Keratinocyte (primary cell): ENCODE measurements around the gene INSC. TPM values are rescaled to one million over a fixed set of nuclear protein-coding genes. Genes with fewer than 3 reads are reported as not detected.

Experiments
- DNase-seq: peaks from one replicate; pipeline ENCODE4 v3.0.0-alpha.2; 2011; ENCODE audit warnings: low read depth, missing footprints, low spot score
- FAIRE-seq: peaks from 2 replicates; lab custom pipeline; 2011; peaks lifted over from hg19 to GRCh38; lab: Jason Lieb, UNC
- H2AFZ ChIP-seq: 2 replicates; pipeline ENCODE4 v1.6.0; 2012; ENCODE audit warnings: low read length, control low read depth, inconsistent platforms; ENCODE audit not compliant: control insufficient read depth
- H3K27ac ChIP-seq: 2 replicates; pipeline ENCODE4 v1.5.1; 2011; ENCODE audit warnings: low read length; ENCODE audit not compliant: control insufficient read depth, insufficient read depth
- H3K27me3 ChIP-seq: 3 replicates; pipeline ENCODE4 v1.6.0; 2011; ENCODE audit warnings: low read length; ENCODE audit not compliant: control insufficient read depth, insufficient read depth; ENCODE audit errors: extremely low read depth
- H3K36me3 ChIP-seq, 2 experiments: 2 replicates in 1 of 2; 3 replicates in 1 of 2; pipeline ENCODE4 v1.5.1; 2011; ENCODE audit warnings: low read length in 2 of 2, mild to moderate bottlenecking in 1 of 2; ENCODE audit not compliant: control insufficient read depth in 2 of 2, insufficient read depth in 2 of 2; ENCODE audit errors: extremely low read depth in 1 of 2
- H3K4me1 ChIP-seq: 3 replicates; pipeline ENCODE4 v1.5.1; 2011; ENCODE audit warnings: low read length; ENCODE audit not compliant: control insufficient read depth, insufficient read depth; ENCODE audit errors: extremely low read depth
- H3K4me2 ChIP-seq: 3 replicates; pipeline ENCODE4 v1.6.0; 2011; ENCODE audit warnings: low read depth, low read length; ENCODE audit not compliant: control insufficient read depth, insufficient read depth; ENCODE audit errors: extremely low read depth
- H3K4me3 ChIP-seq, 3 experiments: fragments of 200-600 bp in 1 of 3; sonication (generic) in 1 of 3; 2 replicates in 2 of 3; 3 replicates in 1 of 3; pipeline ENCODE4 v1.5.1; 2011 to 2016; ENCODE audit warnings: low read length in 3 of 3, mild to moderate bottlenecking in 3 of 3, control low read depth in 2 of 3, inconsistent platforms in 1 of 3, low read depth in 1 of 3, mixed read lengths in 1 of 3, mixed run types in 1 of 3, moderate library complexity in 1 of 3; ENCODE audit not compliant: control insufficient read depth in 2 of 3, insufficient read depth in 2 of 3; ENCODE audit errors: extremely low read depth in 1 of 3
- H3K79me2 ChIP-seq: 2 replicates; pipeline ENCODE4 v1.6.0; 2012; ENCODE audit warnings: low read length; ENCODE audit not compliant: control insufficient read depth, insufficient read depth
- H3K9ac ChIP-seq: 3 replicates; pipeline ENCODE4 v1.6.0; 2011; ENCODE audit warnings: low read length; ENCODE audit not compliant: control insufficient read depth, insufficient read depth; ENCODE audit errors: extremely low read depth
- H3K9me1 ChIP-seq: 3 replicates; pipeline ENCODE4 v1.6.0; 2011; ENCODE audit warnings: low read length; ENCODE audit not compliant: control insufficient read depth, insufficient read depth; ENCODE audit errors: extremely low read depth
- H3K9me3 ChIP-seq: 2 replicates; pipeline ENCODE4 v1.5.1; 2012; ENCODE audit warnings: low read depth, low read length; ENCODE audit not compliant: control insufficient read depth
- H4K20me1 ChIP-seq: 3 replicates; pipeline ENCODE4 v1.6.0; 2011; ENCODE audit warnings: low read length; ENCODE audit not compliant: control insufficient read depth, insufficient read depth; ENCODE audit errors: extremely low read depth
- EZH2 ChIP-seq: IDR thresholded peaks from one replicate; pipeline ENCODE4 v1.6.1; 2012; ENCODE audit warnings: inconsistent platforms, mild to moderate bottlenecking, low read length, moderate library complexity
- dilution Hi-C: fragments of 300-500 bp; cut with MboI; formaldehyde crosslinking; loops from one replicate; pipeline ENCODE4 v1.7.0; 2020; ENCODE audit warnings: low sequenced_read_pairs; ENCODE audit not compliant: extremely low pct_ligation_motif_present
- polyA plus RNA-seq, 5 experiments: library from polyadenylated mRNA; depleted of rRNA in 3 of 5; stranded (reverse) in 3 of 5; stranded (forward) in 1 of 5; unstranded in 1 of 5; fragments of >200 nt; gene quantifications; 1 replicate in 1 of 5; 2 replicates in 3 of 5; 3 replicates in 1 of 5; pipeline versions ENCODE4 v1.2.1 to v1.2.3, GENCODE V29; 2011 to 2012; ENCODE audit warnings: missing spikeins in 2 of 5, low read depth in 1 of 5, low replicate concordance in 1 of 5
- TF ChIP-seq, protein P1 (sequence below), 3 experiments: IDR thresholded peaks in 1 of 3; conservative IDR thresholded peaks in 1 of 3; optimal IDR thresholded peaks in 1 of 3; 2 replicates in 2 of 3; 3 replicates in 1 of 3; pipeline versions ENCODE3 to v1.5.1; 2011; ENCODE audit warnings: low read length in 3 of 3, mild to moderate bottlenecking in 3 of 3, moderate library complexity in 2 of 3, control low read depth in 1 of 3, inconsistent platforms in 1 of 3; ENCODE audit not compliant: insufficient read depth in 2 of 3; ENCODE audit errors: extremely low read depth in 1 of 3

INSC gene
- polyA plus RNA-seq, 1 donor (not counting 4 experiments of a cell fraction or from before 2014, with no cell fraction given), result 0.13 TPM

GRCh38 chr11:15202626-15203025 lies 87.9 kb downstream of the INSC start:
- Histone ChIP-seq H3K9me3 (no peaks in the 10 kb centered on the region), H4K20me1 (no peaks in the 10 kb centered on the region), H3K9me1 (no peaks in the 10 kb centered on the region), H2AFZ (no peak overlapping the region), H3K27me3 (peaks cover 3% of the 10 kb centered on the region), H3K4me3 (no peak overlapping the region), H3K9ac (no peak overlapping the region), H3K4me2 (no peak overlapping the region), H3K36me3 (no peaks in the 10 kb centered on the region), H3K27ac (no peak overlapping the region), H3K4me1 (no peaks in the 10 kb centered on the region), H3K79me2 (no peaks in the 10 kb centered on the region)
- dilution Hi-C loops, result no loop called here
- FAIRE-seq (no peak), DNase-seq (no peak)
- TF ChIP-seq, protein P1, sequence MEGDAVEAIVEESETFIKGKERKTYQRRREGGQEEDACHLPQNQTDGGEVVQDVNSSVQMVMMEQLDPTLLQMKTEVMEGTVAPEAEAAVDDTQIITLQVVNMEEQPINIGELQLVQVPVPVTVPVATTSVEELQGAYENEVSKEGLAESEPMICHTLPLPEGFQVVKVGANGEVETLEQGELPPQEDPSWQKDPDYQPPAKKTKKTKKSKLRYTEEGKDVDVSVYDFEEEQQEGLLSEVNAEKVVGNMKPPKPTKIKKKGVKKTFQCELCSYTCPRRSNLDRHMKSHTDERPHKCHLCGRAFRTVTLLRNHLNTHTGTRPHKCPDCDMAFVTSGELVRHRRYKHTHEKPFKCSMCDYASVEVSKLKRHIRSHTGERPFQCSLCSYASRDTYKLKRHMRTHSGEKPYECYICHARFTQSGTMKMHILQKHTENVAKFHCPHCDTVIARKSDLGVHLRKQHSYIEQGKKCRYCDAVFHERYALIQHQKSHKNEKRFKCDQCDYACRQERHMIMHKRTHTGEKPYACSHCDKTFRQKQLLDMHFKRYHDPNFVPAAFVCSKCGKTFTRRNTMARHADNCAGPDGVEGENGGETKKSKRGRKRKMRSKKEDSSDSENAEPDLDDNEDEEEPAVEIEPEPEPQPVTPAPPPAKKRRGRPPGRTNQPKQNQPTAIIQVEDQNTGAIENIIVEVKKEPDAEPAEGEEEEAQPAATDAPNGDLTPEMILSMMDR (optimal IDR thresholded peaks at IDR 0.05 in 1 of 3, IDR thresholded peaks at IDR 0.05 in 1 of 3, conservative IDR thresholded peaks at IDR 0.05 in 1 of 3; ENCODE audit: extremely low read depth in 1 of 3, insufficient read depth in 2 of 3, low read length in 3 of 3), result no peak
- no peak for TF ChIP-seq EZH2

DNA sequence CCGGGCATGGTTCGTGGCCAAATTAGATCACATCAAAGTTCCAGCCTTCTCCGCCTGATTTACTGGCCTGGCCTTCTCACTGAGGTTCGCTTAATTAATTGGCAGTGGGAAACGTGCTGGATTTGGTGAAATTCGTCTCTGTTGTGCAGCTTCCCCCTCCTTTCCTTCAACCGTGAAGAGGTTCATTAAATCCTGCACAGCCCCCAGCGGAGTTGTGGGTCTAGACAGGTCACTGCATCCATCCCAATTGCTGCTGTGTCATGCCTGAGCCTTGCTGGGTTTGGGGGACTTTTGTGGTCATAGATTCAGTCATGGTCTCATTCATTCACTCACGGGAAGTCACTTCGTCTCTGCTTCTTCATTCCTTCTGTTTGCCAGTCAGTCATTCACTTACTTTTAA lies 90.0 kb downstream of the INSC start:
- H3K27me3 ChIP-seq, result peaks cover 6% of the 10 kb centered on the region
- H3K9ac ChIP-seq, result no peak overlapping the region
- H2AFZ ChIP-seq, result no peak overlapping the region
- H4K20me1 ChIP-seq, result no peaks in the 10 kb centered on the region
- H3K36me3 ChIP-seq, result no peaks in the 10 kb centered on the region
- FAIRE-seq, result no peak
- no peak overlapping the region for H3K4me2 ChIP-seq
- no peak overlapping the region for H3K4me3 ChIP-seq
- no peak overlapping the region for H3K27ac ChIP-seq
- dilution Hi-C loops, result no loop called here
- TF ChIP-seq, protein P1 (optimal IDR thresholded peaks at IDR 0.05 in 1 of 3, IDR thresholded peaks at IDR 0.05 in 1 of 3, conservative IDR thresholded peaks at IDR 0.05 in 1 of 3; ENCODE audit: extremely low read depth in 1 of 3, insufficient read depth in 2 of 3, low read length in 3 of 3), result no peak
- no peak for TF ChIP-seq EZH2
- no peaks in the 10 kb centered on the region for H3K9me1 ChIP-seq
- H3K79me2 ChIP-seq, result no peaks in the 10 kb centered on the region
- no peaks in the 10 kb centered on the region for H3K4me1 ChIP-seq
- H3K9me3 ChIP-seq, result no peaks in the 10 kb centered on the region
- DNase-seq, result no peak
